SK-N-MC (cell line): ENCODE data around the gene DOK3.
A peak's percentile ranks its signal among the peaks of the same experiment; 100 is the strongest.

Experiments used
- EZH2 ChIP-seq: fragments of 200-600 bp; sonication (generic); IDR thresholded peaks from one replicate; pipeline ENCODE4 v1.6.1; 2017; ENCODE audit warnings: antibody characterized with exemption
- FOXP2 ChIP-seq: optimal IDR thresholded peaks from 2 replicates; pipeline ENCODE3; 2011; ENCODE audit warnings: mild to moderate bottlenecking, moderate library complexity; ENCODE audit not compliant: insufficient read depth; ENCODE audit errors: extremely low read length, control extremely low read depth
- POLR2AphosphoS5 ChIP-seq: IDR thresholded peaks from 2 replicates; pipeline ENCODE4 v1.6.1; 2012; ENCODE audit warnings: mild to moderate bottlenecking, low read depth, low read length, borderline replicate concordance

DNA sequence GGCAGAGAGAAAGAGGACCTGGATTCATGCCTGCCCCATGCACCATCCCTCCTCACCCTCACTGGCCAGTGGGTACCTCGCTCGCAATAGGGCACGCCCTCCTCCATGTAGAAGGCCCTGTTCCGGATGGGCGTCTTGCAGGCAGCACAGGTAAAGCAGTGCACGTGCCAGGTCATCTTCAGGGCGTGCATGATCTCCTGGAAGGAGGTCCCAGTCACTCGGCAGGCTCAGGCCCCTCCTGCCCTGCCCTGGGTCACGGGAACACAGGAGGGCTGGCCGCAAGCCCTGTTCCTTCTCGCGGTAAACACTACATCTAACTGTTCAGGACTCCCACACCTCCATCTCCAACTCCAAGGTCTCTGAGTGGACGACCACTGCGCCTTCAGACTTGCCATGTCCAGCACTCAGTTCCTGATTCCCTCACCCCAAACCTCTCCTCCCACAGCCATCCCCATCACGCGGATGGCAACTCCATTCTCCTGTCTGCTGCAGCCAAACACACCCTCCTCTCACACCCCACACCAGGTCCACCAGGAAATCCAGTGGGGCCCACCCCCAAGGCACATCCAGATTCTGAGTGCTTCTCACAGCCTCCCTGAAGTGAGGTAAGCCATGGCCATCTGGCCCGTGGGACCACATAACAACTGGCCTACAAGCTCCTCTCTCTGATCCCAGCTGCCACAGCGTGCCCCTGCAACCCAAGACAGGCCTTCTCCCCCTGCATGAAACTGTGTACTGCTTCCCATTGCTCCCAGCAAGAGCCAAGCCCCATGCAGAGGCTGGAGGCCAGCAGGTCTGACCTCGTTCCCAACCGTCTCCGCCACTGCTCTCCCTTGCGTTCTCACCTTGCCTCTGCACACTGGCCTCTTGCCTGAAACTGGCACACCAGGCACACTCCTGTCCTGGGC is 25.4 kb downstream of the DOK3 start:
- TF ChIP-seq EZH2 = no peak
- TF ChIP-seq POLR2AphosphoS5 = peak; percentile 3; the same call in 1 of the 2 replicates
- TF ChIP-seq FOXP2 = no peak
